ENCODE results near the gene DIMT1.

The DIMT1 gene

GRCh38 chr5:62369039-62369438 is 34.7 kb downstream of the DIMT1 start:
- no peak for DNase-seq

- no peak for DNase-seq
Observed at GRCh38 chr5:62362701-62363100, 41.0 kb downstream of the DIMT1 start.

GRCh38 chr5:62354028-62354874 is 49.5 kb downstream of the DIMT1 start:
- no peak for DNase-seq

- no peak for DNase-seq
Observed at GRCh38 chr5:62348723-62349481, 54.8 kb downstream of the DIMT1 start.

GRCh38 chr5:62347928-62348327 is 55.8 kb downstream of the DIMT1 start:
- no peak for DNase-seq

GRCh38 chr5:62346748-62347147 is 57.0 kb downstream of the DIMT1 start:
- DNase-seq = no peak

GRCh38 chr5:62343428-62343827 is 60.3 kb downstream of the DIMT1 start:
- DNase-seq = no peak

GRCh38 chr5:62342476-62342837 is 61.2 kb downstream of the DIMT1 start:
- DNase-seq = no peak

GRCh38 chr5:62341783-62342475 is 61.8 kb downstream of the DIMT1 start:
- no peak for DNase-seq

GRCh38 chr5:62340979-62341378 is 62.7 kb downstream of the DIMT1 start:
- no peak for DNase-seq

- no peak for DNase-seq
Observed at GRCh38 chr5:62340392-62340791, 63.3 kb downstream of the DIMT1 start.
